Spleen (tissue), 11 donors: Measurements from ENCODE around the gene DAPK1. TPM values are rescaled to one million over a fixed set of nuclear protein-coding genes. Genes with fewer than 3 reads are reported as not detected.
"Not testable (repeated sequence)": the region's sequence is repeated elsewhere in the genome, so short reads cannot be mapped to it uniquely, and the experiment has no call there.

Experiments
- DNase-seq: peaks from one replicate; pipeline ENCODE4 v3.0.0-alpha.2; 2020
- H3K27ac ChIP-seq, 8 donors: fragments of 200-600 bp; sonication (generic) in 7 of 8; 1 replicate in 4 of 8; 2 replicates in 4 of 8; pipeline versions ENCODE4 v1.5.0 to v1.8.0; 2016 to 2021; ENCODE audit warnings: inconsistent platforms in 4 of 8, mild to moderate bottlenecking in 4 of 8, moderate library complexity in 1 of 8
- H3K27me3 ChIP-seq, 7 donors: fragments of 200-600 bp; sonication (generic) in 6 of 7; replicated peaks in 1 of 7; 1 replicate in 4 of 7; 2 replicates in 3 of 7; pipeline versions ENCODE4 v1.5.0 to v1.8.0; 2016 to 2021; ENCODE audit warnings: inconsistent platforms in 3 of 7, mild to moderate bottlenecking in 1 of 7
- H3K36me3 ChIP-seq, 6 donors: fragments of 200-600 bp; sonication (generic) in 5 of 6; 1 replicate in 4 of 6; 2 replicates in 2 of 6; pipeline versions ENCODE4 v1.5.0 to v1.8.0; 2016 to 2021; ENCODE audit warnings: inconsistent platforms in 2 of 6
- H3K4me1 ChIP-seq, 6 donors: fragments of 200-600 bp; sonication (generic) in 5 of 6; 1 replicate in 3 of 6; 2 replicates in 3 of 6; pipeline versions ENCODE4 v1.5.0 to v1.8.0; 2016 to 2021; ENCODE audit warnings: inconsistent platforms in 3 of 6
- H3K4me3 ChIP-seq, 8 donors: fragments of 200-600 bp; sonication (generic) in 7 of 8; 1 replicate in 4 of 8; 2 replicates in 4 of 8; pipeline versions ENCODE4 v1.5.0 to v1.8.0; 2016 to 2021; ENCODE audit warnings: inconsistent platforms in 4 of 8, mild to moderate bottlenecking in 4 of 8, moderate library complexity in 2 of 8
- H3K9me3 ChIP-seq, 8 donors: fragments of 200-600 bp; sonication (generic) in 7 of 8; 1 replicate in 4 of 8; 2 replicates in 4 of 8; pipeline versions ENCODE4 v1.5.0 to v1.8.0; 2016 to 2021; ENCODE audit warnings: inconsistent platforms in 4 of 8
- POLR2A ChIP-seq, 3 donors: fragments of 450-650 bp; IDR thresholded peaks; one replicate each; pipeline ENCODE4 v1.5.1; 2017; ENCODE audit warnings: antibody characterized with exemption in 3 of 3, mild to moderate bottlenecking in 1 of 3
- POLR2AphosphoS5 ChIP-seq, 3 donors: sonication (generic); formaldehyde crosslinking; IDR thresholded peaks; one replicate each; pipeline ENCODE4 v1.5.1; 2017; ENCODE audit warnings: antibody characterized with exemption in 3 of 3
- WGBS, 5 donors: extraction: QIAGEN DNeasy Blood & Tissue Kit in 3 of 5; methylation state at CpG; one replicate each; pipeline versions ENCODE4 v1.1.5 to v1.1.7; 2013 to 2018; 5-methylcytosine and 5-hydroxymethylcytosine counted together
- intact Hi-C: fragments of 100-400 bp; cut with DNase I; formaldehyde crosslinking; loops from one replicate; pipeline ENCODE4 v1.15.0; 2023; ENCODE audit warnings: low total_unique reads
- polyA plus RNA-seq, 3 donors: library from polyadenylated mRNA; stranded (reverse); fragments of 200-250 nt; gene quantifications; one replicate each; pipeline ENCODE4 v1.2.1, GENCODE V29; 2013
- total RNA-seq, 7 donors: library from RNA; depleted of rRNA in 3 of 7; stranded (reverse); fragments of >200 nt in 3 of 7; fragmentation: NEBNext Ultra II Directional in 4 of 7; extraction: Animal tissue kit (Norgen Biotek cat#: 25700) in 4 of 7; gene quantifications; one replicate each; pipeline versions ENCODE4 v1.1.0 to v1.2.1, GENCODE V29; 2016 to 2021
- TF ChIP-seq, protein P1 (sequence below), 11 experiments: fragments of 200-600 bp in 7 of 11; fragments of 450-650 bp in 4 of 11; sonication (generic) in 4 of 11; IDR thresholded peaks in 8 of 11; conservative IDR thresholded peaks in 3 of 11; 1 replicate in 7 of 11; 2 replicates in 4 of 11; pipeline versions ENCODE4 v1.4.0 to v1.8.0; 2016 to 2021; ENCODE audit warnings: antibody characterized with exemption in 11 of 11, inconsistent platforms in 4 of 11, mild to moderate bottlenecking in 1 of 11
- donor health status: healthy with polysubstance abuse.
- donor health status: DM: no; HTN: no; CAD: no; lungs with moderate emphysema.
- donor health status: DM: no; HTN: no; CAD: no.
- donor health status: Bipolar disorder and iron deficiency.
- donor health status: healthy.
- donor health status: DM: no; HTN: no; CAD: no.
- donor health status: DM: yes; HTN: yes; CAD: no.

DAPK1 gene
- total and polyA plus RNA-seq, 10 donors = 6.4 to 126 (median 102) TPM

DNA sequence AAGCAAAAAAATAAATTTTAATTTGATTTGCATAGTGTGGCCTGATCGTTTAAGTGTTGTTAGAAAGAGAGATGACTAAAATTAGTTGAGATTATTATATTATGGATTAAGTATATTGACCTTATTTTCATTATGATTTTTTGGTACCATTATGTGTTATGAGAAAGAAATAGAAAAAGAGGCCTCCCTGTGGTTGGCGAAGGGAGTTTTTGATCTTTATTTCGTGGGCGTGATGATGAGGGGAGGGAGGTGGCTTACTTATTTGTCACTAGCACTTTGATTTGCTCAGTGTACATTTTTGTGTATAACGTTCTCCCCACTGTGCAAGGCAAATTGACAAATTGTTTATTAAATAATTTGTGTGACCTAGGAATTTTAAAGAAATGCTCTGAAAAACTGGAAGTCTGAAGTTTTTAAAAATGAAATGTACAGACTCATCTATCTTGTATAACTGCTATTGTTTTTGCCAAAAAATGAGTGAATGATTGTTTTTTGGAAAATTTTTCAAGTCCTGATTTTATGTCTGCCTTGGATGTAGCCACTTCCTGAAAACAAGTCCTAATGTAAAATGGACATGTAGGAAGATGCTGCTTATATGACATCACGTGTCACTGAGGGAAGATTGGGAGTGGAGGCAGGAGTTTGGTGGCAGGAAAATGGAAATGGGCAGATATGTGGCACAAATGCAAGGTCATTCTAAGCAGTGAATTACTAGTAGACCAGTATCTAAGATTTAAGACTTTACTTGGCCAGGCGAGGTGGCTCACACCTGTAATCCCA, 3.0 kb downstream of the DAPK1 start:
- peak overlapping the region in 2 of 8 donors; percentile 12 to 59 for H3K4me3 ChIP-seq
- H3K27me3 ChIP-seq = peaks cover 0 to 52% (median 20%) of the 10 kb centered on the region in 7 donors
- peak overlapping the region in 4 of 8 donors; percentile 77 to 87 (median 82) for H3K27ac ChIP-seq
- peaks cover 0 to 78% (median 24%) of the 10 kb centered on the region in 6 donors for H3K4me1 ChIP-seq
- H3K36me3 ChIP-seq = no peaks in the 10 kb centered on the region
- DNase-seq = no peak
- intact Hi-C loops = no loop called here
- 41 to 51% (median 48%) methylated on average over 7 of the region's 7 CpGs for WGBS, 5 donors
- no peak for TF ChIP-seq POLR2AphosphoS5 (IDR thresholded peaks at IDR 0.05)
- TF ChIP-seq, protein P1, sequence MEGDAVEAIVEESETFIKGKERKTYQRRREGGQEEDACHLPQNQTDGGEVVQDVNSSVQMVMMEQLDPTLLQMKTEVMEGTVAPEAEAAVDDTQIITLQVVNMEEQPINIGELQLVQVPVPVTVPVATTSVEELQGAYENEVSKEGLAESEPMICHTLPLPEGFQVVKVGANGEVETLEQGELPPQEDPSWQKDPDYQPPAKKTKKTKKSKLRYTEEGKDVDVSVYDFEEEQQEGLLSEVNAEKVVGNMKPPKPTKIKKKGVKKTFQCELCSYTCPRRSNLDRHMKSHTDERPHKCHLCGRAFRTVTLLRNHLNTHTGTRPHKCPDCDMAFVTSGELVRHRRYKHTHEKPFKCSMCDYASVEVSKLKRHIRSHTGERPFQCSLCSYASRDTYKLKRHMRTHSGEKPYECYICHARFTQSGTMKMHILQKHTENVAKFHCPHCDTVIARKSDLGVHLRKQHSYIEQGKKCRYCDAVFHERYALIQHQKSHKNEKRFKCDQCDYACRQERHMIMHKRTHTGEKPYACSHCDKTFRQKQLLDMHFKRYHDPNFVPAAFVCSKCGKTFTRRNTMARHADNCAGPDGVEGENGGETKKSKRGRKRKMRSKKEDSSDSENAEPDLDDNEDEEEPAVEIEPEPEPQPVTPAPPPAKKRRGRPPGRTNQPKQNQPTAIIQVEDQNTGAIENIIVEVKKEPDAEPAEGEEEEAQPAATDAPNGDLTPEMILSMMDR (IDR thresholded peaks at IDR 0.05 in 8 of 11, conservative IDR thresholded peaks at IDR 0.05 in 3 of 11) = no peak
- TF ChIP-seq POLR2A (IDR thresholded peaks at IDR 0.05) = no peak
- H3K9me3 ChIP-seq = no peaks in the 10 kb centered on the region

DNA sequence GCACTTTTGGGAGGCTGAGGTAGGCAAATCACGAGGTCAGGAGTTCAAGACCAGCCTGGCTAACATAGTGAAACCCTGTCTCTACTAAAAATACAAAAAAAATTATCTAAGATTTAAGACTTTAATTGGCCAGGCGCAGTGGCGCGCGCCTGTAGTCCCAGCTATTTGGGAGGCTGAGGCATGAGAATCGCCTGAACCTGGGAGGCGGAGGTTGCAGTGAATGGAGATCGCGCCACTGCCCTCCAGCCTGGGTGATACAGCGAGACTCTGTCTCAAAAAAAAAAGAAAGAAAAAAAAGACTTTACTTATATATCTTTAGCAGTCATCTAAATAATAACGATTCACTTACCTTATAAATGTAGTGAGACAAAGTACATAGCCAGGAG, 3.6 kb downstream of the DAPK1 start:
- intact Hi-C loops, DNase-seq, H3K9me3 ChIP-seq, H3K36me3 ChIP-seq: not testable (repeated sequence)
- peaks cover 0 to 78% (median 24%) of the 10 kb centered on the region in 6 donors for H3K4me1 ChIP-seq
- H3K27me3 ChIP-seq = peaks cover 0 to 46% (median 20%) of the 10 kb centered on the region in 7 donors
- 89 to 95% (median 92%) methylated on average over 11 of the region's 11 CpGs for WGBS, 5 donors
- peak overlapping the region in 1 of 8 donors; percentile 12 for H3K4me3 ChIP-seq
- peak overlapping the region in 4 of 8 donors; percentile 77 to 87 (median 82) for H3K27ac ChIP-seq

DNA sequence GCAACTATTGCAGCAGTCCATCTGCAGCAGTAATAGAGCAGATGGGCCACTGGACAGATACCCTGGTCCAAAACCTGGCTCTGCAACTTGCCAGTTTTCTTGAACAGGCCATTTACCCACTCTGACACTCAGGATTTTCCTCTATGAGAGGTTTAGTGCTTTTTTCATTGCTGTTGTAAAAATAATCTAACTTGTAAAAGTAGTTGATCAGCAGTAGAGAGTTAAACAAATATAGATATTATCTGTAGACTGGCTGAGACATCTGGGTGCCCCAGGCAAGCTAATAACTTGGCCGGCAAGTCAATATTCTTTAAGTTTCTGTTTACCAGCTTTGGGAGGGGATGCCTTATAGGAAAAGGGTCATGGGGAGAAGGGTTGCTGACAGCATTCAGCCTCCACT, 4.1 kb downstream of the DAPK1 start:
- WGBS, 5 donors = 55 to 78% (median 62%) methylated on average over 1 of the region's 1 CpG
- Histone ChIP-seq H3K36me3 (no peaks in the 10 kb centered on the region), H3K27ac (peak overlapping the region in 4 of 8 donors; percentile 77 to 87 (median 82)), H3K4me1 (peaks cover 0 to 77% (median 24%) of the 10 kb centered on the region in 6 donors), H3K27me3 (peaks cover 0 to 41% (median 20%) of the 10 kb centered on the region in 7 donors), H3K4me3 (peak overlapping the region in 1 of 8 donors; percentile 27), H3K9me3 (no peaks in the 10 kb centered on the region)
- DNase-seq = no peak
- TF ChIP-seq POLR2A (IDR thresholded peaks at IDR 0.05) = no peak
- TF ChIP-seq, protein P1 (IDR thresholded peaks at IDR 0.05 in 8 of 11, conservative IDR thresholded peaks at IDR 0.05 in 3 of 11) = no peak
- TF ChIP-seq POLR2AphosphoS5 (IDR thresholded peaks at IDR 0.05) = no peak
- intact Hi-C loops = no loop called here

- peak overlapping the region in 1 of 8 donors; percentile 27 for H3K4me3 ChIP-seq
- H3K36me3 ChIP-seq = no peaks in the 10 kb centered on the region
- WGBS, 5 donors = 24 to 44% (median 34%) methylated on average over 7 of the region's 7 CpGs
- no peak for DNase-seq
- TF ChIP-seq POLR2AphosphoS5 (IDR thresholded peaks at IDR 0.05) (peak in 2 of 3 donors; percentile 47 to 50), POLR2A (IDR thresholded peaks at IDR 0.05) (no peak)
- TF ChIP-seq, protein P1 (IDR thresholded peaks at IDR 0.05 in 8 of 11, conservative IDR thresholded peaks at IDR 0.05 in 3 of 11) = no peak
- intact Hi-C loops = no loop called here
- peaks cover 0 to 69% (median 18%) of the 10 kb centered on the region in 6 donors for H3K4me1 ChIP-seq
- peak overlapping the region in 4 of 8 donors; percentile 77 to 87 (median 82) for H3K27ac ChIP-seq
- H3K9me3 ChIP-seq = no peaks in the 10 kb centered on the region
- H3K27me3 ChIP-seq = peaks cover 0 to 33% (median 15%) of the 10 kb centered on the region in 7 donors
These were observed 4.9 kb downstream of the DAPK1 start for GRCh38 chr9:87502391-87503221.
